ENCODE measurements around the gene CDH4.

CDH4 gene

GRCh38 chr20:61801428-61801827 lies 549.4 kb downstream of the CDH4 start:
- no peak for DNase-seq

DNA sequence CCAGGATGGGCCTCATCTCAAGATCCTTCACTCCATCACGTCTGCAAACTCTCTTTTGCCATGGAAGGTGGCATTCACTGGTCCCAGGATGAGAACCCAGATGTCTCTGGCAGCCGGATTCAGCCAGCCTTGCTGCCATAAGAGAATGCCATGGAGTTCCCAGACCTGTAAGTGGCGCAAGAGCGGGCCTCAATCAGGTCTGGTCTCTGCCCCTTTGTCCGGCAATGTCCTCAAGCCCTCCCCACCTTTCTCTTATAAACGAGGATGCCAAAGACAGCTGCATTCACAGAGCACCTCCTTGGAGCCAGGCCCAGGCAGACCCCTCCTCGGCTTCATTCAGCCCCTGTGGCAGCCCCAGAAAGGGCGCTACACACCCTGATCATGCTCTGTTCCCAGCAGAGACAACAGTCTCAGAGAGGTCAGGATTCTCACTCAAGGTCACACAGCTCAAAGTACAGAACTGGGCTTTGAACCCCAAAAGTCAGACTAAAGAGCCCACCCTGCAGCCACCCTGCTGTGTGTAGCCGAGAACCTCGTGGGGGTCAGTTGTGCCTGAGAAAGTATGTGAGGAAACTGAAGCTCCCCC lies 549.9 kb downstream of the CDH4 start:
- DNase-seq, result no peak

- DNase-seq, result no peak
Observed at GRCh38 chr20:61802721-61803311, 550.8 kb downstream of the CDH4 start.

DNA sequence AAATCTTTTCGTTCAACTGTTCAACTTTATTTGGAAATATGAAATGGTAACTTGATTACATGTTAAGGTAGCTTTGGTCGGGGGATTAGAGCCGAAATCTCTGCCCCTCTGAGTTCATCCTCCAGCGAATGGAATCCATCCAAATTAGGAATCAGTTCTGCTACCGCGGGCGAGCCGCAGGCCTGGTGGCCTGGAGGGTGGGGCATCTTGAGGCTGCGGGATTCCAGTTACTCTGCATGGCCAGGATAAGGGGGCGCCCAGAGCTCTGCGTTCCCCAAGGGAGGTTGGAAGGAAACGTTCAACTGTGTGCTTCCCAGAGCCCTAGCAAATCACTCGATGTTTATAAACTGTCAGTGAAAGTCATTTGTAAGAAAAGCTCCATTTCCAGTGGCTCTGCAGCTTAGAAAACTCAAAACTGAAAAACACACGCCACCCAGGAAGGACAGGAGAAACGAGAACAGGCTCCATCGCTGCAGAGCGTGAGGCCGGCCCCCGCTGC lies 551.4 kb downstream of the CDH4 start:
- DNase-seq, result no peak

GRCh38 chr20:61803915-61804751 lies 552.1 kb downstream of the CDH4 start:
- no peak for DNase-seq

DNA sequence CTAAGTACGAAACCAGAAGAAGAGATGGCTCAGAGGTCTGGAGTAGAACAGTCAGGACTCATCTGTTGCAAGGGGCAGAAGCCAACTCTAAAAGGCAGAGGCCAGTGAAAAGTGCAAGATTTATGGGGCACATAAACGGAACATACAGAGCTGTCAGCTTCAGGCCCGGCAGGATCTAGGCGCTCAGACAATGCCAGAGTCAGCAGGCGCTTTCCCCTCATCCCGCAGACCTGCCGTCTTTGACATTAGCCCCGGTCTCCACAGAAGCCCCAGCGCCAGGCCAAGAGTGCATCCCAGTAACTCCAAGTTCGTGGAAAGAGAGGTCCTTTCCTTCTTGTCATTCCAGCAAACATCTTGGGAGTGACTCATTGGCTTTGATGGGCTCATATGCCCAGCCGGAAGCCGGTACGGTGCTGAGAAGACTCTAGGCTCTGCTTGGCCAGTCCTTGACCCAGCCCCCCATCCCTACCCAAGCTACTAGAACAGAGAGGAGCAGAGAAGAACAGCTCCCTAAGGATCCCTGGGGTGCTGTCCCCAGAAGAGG lies 552.8 kb downstream of the CDH4 start:
- no peak for DNase-seq

DNA sequence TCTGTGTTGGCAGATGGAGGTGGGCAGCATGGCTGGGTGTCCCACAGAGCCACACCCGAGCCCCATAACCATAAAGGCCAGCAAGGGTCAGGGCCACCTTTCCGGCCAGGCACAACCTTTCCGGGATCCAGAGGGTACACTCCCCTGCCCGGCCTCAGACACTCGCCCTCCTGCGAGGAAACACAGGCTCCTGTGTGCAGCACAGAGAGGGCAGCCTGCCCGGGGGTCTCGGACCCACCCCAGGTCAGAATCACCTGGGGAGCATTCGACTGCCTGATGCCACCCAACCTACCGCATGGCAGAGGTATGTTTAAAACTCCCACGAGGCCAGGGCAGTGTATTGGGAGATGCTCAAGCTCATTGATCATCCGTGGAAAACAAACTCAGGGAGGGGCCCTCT lies 553.3 kb downstream of the CDH4 start:
- DNase-seq, result no peak

DNA sequence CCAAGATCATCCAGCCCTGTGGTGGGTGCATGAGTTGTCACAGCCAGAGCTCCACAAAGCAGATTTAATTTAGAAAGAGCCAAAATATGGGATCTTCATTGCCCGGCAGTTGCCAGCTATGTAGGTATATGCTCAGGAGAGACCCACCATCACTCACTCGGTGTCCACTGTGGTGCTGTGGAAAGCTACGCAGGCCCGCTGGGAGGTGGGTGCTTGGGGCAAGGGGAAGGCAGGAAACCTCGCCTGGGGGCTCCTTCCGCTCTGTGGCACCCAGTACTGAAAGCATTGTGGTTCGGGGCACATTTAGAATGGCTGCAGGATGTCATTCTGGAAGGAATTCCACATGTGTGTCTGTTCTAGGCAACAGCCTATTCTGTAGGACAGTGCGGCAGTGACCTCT lies 553.7 kb downstream of the CDH4 start:
- DNase-seq, result no peak

DNA sequence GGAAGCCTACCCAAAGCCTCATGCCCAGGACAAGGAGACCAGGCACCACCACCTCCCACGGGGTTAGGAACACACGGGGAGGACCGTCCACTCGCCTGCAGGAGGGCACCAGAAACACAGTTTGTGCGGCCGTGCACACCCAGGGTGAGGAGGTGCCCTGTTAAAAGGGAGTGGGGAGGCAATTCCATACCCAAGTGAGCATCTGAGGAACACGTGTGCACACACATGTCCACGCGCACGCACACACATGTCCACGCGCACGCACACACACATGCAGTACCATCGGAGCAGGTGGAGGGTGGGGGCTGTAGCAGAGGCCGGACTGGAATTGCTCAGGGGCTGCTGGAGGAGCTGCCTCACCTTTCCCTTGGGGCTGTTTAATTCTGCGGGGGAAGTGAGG lies 554.3 kb downstream of the CDH4 start:
- DNase-seq, result no peak

DNA sequence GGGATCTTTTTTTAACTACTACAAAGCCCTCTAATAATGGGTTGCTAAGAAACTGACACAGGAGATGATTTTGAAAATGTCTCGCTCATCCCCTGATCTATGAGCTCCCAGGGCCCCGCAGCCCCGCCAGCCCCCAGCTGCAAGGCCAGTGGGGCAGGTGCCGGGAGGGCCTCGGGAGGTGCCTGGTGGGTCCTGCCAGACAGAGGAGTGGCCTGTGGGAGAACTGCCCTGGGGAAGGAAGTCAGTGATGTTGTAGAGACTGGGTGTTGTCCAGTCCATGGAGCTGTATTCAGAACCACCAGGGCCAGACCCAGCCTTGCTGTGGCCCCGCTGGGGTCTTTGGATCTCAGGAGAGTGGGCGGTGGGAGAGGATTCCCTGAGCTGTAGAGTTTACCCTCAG lies 554.9 kb downstream of the CDH4 start:
- no peak for DNase-seq

DNA sequence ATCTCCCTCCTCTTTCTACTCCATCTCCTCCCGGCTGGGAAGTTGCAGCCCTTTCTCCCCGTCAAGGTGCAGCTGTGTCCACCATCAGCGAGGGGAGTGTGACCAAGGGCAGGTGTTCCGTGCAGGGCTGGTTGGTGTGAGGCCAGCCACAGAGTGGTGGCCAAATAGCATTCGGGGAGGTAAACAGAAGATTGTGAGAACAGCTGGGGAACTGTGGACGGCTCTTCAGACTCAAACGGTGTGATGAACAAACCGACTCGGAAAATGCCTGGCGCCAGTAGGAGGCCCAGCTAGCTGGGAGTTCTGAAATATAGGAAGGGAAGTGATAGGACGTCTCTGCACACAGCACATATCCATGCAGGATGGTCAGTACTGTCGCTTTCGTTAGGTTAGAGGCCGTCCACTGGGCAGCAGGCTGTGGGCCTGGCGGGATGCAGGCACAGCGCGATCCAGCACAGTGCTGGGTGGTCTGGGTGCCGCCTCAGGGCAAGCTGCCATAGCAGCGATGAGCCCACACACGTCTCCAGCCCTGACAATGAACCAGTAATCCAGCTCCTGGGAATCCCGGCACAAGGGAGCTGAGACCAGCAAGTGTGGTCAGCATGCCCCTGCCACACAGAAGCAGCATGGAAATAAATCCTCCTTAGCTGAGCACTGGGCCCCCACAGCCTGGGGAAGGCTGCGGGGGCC lies 555.6 kb downstream of the CDH4 start:
- no peak for DNase-seq

- no peak for DNase-seq
Observed at GRCh38 chr20:61808447-61808846, 556.4 kb downstream of the CDH4 start.

DNA sequence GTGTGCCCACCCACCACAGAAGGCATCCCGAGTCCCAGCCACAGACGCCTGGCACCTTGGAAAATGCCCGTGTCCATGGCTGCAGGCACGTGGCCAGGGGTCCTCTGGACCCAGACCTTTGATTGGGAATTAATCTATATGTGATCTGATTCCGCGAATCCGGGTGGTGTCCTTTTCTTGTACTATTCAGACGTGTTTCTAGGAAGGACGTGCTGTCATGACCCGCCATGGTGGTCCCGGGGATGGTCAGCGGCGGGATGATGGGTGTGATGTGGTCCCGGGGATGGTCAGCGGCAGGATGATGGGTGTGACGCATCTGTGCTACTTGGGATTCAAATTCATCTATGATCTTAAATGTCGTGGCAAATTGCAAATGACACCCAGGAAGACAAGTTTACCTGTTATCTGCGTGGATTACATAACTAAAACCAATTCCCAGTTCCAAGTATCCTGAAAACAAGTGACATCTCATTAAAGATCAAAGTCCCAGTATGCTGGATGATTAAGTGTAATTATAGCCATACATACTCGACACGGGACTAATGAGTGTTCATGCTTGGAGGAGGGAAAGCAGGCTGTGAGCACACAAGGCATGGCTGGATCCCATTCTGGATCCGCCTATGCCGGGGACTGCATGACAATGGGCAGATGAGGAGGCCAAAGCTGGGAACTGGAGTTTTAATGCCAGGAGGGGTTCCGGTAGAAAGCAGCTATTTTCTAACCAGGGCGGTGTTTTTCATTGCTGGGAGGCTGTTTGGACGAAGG lies 557.1 kb downstream of the CDH4 start:
- DNase-seq, result no peak

DNA sequence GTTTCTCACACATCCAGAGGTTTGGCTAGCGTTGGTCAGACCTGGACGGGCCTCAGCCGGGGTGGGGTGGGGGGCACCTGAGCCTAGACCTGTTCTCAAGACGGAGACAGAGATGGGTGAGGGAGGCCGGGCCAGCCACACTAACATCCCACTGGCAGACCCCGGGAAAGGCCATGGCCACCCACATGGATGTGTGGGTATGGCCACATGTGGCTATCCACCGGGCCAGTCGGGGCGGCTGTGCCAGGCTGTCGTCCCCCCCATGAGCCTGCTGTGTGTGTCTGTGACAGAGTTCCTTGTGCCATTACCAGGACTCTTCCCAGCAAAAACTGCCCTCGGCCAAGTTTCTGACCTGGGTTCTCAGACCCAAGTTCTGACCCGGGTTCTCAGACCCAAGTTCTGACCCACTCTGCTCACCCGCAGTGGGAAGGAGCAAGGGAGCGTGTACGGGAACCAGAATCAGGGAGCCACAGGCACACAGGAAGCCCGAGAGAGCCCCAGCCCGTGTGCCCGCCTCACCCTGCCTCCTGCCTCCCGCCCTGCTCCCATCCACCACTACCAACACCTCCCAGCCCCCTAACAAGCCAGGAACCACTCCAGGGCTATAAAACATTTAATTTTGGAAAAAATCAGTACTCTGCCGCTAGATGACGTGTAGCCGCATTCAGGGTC lies 558.1 kb downstream of the CDH4 start:
- DNase-seq, result no peak

GRCh38 chr20:61810738-61811135 lies 558.7 kb downstream of the CDH4 start:
- DNase-seq, result no peak

DNA sequence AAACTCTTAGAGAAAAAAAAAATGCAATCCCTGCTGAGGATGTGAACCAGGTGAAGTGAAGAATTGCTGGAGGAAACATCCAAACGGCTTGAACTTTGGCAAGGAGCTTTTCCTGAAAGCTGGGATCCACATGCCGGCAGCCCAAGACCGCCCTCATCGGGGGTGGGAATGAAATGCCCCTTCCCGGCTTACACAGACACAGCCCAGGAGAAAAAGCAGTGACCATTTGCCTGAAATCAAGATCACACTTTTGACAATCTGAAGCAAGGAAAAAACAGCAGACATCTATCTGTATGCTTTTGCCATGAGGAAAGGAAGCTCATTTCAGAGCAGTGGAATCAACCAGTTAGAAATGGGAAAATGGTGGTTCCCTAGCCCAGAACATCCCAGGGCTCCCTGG lies 559.1 kb downstream of the CDH4 start:
- DNase-seq, result no peak

- DNase-seq, result no peak
Observed at GRCh38 chr20:61812121-61812844, 560.2 kb downstream of the CDH4 start.

DNA sequence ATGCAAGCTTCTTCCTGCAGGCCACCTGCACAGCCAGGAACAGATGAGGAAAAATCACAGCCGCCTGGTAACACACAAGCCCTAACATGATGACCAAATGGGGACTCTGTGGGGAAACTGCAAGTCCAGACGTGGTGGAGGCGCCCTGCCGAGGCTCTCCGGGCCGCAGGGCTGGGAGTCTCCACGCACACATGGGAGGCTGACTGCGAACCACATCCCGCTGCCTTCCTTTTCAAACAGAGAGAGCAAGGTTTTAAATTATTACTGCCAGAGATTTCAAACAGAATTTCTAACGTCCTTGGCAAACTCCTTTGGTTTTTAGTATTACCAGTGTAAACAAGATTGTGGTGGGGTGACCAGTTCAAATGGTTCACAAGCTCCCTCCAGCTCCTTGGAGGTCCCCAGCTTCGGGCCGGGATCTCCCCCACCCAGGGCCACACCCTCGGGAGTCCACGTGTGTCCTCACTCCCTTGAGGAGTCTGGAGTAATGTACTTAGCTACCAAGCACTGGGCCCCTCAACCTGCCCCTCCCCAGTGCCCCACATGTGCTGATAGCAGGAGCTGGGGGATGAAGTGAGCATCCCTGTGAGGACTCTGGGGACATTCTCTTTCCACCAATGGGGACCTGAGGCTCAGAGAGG lies 560.9 kb downstream of the CDH4 start:
- no peak for DNase-seq

- DNase-seq, result no peak
Observed at GRCh38 chr20:61813791-61814190, 561.7 kb downstream of the CDH4 start.

DNA sequence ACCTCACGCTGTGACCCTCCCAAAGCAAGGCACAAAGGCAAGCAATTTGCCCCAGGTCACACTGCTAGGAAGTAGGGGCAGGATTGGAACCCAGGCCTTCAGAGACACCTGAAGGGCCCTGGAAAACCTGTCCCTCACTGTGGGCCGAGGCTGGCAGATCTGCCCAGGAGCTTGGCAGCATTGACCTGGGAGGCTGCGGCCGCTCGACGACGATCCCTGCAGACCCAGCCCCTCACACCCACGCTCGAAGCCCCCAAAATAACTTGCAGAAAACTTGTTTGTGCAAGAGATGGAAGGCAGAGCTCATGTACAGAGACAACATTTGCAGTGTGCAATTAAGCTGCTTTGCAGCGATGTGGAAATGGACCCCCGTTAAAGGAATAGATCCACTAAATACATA lies 562.2 kb downstream of the CDH4 start:
- DNase-seq, result no peak

- no peak for DNase-seq
Observed at GRCh38 chr20:61814726-61815125, 562.7 kb downstream of the CDH4 start.
